CD1c-positive myeloid dendritic cell (primary cell): ENCODE data around the gene ALDH3B2.
"Not testable (repeated sequence)": the region's sequence is repeated elsewhere in the genome, so short reads cannot be mapped to it uniquely, and the experiment has no call there.

ENCODE experiments used
- DNase-seq: peaks from one replicate; pipeline ENCODE4 v3.0.0-alpha.2; 2016; ENCODE audit errors: extremely low spot score

The ALDH3B2 gene

DNA sequence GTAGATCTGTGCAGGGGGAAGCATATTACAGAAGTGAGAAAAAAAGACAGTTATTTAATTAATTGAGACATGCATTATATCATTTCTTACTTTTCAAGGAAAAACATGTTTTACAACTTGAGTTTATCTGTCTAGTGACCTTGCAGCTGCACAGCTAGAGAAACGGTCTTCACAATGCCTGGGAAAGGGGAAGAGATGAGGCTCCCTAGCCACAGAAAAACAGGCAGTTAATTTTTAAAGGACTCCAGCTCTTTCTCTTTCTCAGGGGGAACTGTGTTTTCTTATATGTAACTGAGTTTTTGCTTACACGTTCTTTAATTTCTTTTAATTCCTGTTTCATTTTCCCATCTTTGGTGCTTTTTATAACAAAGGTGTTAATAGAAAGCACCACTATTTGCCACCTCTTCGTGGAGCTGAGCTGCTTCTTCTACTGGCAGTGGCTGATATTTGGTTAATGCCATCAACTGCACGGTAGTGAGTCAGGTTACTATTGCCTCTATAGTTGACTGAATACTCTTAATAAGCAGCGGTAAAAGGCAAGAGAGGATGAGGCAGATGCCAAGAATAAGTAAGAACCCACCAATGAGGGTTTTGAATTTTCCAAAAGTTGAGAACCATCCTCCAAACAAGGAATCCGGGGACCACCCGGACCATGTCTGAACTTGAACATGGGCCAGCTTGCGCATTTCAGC lies 11.4 kb upstream of the ALDH3B2 start:
- DNase-seq: not testable (repeated sequence)

DNA sequence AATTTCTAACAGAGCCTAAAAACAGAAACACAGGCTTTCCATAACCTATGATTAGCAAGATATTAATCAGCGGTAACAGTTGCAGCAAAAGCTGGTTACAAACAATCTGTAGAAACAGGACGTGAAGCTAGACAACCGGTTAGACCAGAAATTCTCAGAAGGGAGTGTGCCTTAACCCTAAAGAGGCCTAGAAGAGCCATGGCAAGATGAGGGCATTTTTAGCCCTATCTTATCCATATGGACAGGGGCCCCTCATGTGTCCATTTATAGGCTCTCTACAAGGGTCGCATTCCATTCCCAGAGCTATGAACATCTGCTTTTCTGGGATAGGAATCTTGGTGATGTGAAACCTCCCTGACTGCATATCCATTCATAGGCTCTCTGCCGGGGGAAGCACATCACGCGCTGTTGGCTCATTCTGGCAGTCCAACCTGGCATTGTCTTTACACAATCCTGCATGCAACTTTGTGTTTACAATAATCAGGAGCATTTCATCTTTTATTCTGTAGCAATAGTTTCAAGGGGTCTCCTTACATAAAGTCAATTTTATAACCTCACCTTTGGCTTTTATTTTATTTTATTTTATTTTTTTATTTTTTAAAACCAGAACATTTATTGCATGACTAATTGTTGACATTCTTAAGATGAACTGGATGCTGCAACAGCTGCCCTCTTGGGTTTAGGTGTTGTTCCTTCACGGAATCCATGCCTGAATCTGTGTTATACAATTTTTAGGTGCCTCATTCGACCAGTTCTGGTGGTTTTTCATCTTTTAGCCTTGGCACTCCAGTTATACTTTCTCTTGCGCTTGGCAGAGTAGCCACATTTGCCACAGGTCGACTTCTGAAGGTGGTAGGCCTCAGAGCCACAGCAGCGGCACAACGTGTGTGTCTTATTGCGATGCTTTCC lies 8.0 kb upstream of the ALDH3B2 start:
- not testable (repeated sequence) for DNase-seq

DNA sequence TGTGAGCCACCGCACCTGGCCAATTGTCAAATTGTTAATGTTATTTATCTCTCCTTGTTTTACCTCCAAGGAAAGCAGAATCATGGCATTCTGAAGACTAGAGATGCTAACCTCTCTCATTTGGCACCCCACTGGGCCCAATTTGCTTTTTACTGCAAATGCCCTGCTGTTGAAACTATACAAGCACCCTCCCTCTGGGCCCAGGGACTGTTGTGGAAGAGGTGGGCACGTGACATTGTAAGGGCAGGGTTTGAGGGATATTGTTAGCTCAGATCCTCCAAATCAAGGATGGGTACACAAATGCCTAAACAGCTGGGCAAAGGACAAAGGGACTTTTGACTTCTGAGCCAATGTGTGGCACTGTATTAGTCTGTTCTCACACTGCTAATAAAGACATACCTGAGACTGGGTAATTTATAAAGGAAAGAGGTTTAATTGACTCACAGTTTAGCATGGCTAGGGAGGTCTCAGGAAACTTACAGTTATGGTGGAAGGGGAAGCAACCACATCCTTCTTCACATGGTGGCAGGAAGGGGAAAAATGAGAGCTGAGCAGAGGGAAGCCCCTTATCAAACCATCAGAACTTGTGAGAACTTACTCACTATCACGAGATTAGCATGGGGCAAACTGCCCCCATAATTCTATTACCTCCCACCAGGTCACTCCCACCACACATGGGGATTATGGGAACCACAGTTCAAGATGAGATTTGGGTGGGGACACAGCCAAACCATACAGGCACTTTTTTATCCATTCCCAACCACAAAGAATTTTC lies 6.5 kb upstream of the ALDH3B2 start:
- DNase-seq: no peak

DNA sequence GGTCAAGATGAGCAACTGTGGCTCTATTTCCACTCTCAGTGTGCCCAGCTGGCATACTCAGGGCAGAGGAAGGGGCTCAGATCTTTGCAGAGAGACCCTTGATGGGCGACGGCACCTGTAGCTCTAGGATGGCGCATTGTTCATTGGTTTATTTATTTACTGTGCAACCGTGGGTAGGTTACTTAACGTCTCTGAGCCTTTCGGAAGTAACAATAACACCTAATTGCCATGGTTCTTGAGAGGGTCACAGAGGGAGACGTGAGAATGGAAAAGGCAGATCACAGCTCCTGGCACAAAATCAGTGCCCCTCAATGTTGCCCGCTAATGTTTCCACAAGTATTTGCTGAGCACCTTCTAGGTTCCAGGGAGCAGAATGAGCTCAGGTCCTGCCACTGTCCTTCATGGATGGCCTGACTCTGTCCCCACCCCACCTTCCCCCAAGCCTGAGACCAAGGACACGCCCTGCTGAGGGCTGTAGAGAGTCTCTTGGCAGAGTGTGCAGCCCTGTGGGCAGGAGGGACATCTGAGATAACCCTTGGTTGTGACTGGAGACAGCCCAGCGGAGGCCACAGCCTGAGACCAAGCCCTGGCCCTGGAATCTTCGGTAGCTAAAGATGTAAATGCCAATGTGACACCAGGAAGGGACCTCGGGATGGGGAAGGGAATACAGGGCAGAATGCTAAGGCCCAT lies 780 bp upstream of the ALDH3B2 start:
- DNase-seq: no peak

DNA sequence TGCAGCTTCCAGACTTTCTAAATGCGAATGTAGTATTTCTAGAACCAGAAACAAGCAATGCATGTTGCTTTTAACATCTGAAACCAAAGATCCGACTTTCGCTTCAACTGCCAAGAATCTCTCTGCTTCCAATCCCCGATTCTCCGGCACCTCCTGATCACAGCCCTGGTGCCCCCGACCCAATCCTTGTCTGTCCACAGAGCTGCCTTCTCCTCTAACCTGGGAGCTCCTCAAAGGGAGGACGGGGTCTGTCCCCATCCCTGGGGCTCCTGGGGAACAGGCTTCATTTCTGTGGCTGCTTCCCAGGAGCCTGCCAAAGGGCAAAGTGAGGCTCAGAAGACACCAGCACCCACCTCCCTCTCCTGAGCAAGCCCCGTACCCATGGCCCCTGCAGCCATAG lies 521 bp downstream of the ALDH3B2 start:
- no peak for DNase-seq

DNA sequence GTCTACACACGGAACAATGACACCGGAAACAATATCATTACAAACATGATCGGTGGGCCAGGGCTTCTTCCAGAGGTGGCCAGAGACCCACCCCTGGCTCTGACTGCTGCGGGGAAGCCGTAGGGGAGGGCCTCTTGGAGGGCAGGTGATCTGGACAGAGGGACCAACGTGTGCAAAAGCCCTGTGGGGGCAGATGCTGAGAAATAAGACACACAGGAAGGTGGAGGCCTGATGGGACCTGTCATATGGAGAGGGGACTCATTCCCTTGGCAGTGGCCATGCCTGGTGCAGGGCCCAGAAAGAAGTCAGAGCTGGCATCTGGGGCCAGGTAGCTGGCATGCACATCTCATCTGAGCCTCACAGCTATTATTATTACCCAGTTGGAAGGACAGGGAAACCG lies 1.1 kb downstream of the ALDH3B2 start:
- DNase-seq: no peak

DNA sequence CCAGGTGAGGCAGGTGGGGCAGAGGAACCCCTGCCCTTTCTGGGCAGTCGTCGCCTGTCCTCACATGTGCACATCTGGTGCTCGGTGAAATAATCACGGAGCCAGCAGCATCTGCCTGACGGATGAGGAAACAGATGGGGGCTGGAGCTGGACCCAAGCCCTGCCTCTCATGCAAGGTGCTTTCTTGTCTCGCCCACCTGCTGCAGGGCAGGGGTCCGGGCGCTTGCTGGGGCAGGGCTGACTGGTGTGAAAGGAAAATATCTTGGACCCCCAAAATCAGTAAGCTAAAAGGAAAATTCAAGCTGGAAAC lies 3.3 kb downstream of the ALDH3B2 start:
- no peak for DNase-seq

DNA sequence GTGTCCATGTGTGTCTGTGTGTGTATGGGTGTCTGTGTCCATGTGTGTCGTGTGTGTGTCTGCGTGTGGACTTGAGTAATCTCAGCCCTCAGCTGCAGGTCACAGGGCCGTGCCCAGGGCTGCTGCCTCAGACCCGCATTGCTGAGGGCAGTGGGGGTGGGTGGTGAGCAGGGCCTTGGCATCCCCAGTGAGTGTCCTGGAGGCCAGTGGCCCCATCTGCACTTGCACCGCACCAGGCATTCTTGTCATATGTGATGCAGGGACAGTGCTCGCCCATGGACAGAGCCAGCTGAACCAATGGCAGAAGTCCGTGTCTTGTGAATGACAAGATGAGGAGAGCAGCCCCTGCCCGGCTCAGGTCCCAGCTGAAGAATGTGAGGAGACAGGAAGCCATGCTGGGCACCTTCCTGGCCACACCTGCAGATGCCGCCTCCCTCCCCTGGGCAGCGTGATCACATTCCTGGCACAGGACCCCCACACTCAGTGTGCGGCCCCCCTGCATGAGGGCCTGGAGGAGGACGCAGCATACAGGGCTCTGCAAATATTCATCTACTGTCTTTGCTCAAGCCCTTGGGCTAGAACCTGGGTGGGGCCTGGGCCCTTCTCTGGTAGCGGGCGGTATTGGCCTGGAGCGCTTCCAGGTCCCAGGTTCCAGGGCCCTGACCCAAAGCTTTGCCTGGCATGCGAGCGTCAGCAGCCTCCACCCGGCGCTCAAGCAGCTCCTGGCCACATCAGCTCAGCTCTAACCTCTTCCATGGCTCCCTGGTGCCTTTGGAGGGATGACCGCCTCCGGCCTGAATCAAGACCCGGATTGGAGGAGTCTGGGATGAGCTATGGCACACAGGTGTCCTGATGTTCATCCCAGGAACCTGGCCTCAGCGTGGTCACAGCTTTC lies 3.9 kb downstream of the ALDH3B2 start:
- DNase-seq: no peak

DNA sequence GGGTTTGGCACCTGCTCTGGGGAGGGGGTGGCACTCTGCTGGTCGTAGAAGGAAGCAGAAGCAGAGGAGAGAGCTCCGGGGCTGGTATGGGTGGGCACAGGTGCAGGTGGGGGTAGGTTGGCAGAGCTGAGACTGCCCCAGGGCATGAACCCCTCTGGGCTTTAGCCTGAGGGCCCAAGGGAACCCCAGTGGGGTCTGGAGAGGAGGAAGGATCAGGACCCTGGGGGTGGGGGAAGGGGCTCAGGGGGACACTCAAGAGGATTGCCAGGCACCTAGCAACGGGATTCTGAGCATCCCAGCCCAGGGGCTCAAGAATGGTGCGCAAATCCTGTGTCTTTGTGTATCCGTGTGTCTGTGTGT lies 6.3 kb downstream of the ALDH3B2 start:
- DNase-seq: no peak

DNA sequence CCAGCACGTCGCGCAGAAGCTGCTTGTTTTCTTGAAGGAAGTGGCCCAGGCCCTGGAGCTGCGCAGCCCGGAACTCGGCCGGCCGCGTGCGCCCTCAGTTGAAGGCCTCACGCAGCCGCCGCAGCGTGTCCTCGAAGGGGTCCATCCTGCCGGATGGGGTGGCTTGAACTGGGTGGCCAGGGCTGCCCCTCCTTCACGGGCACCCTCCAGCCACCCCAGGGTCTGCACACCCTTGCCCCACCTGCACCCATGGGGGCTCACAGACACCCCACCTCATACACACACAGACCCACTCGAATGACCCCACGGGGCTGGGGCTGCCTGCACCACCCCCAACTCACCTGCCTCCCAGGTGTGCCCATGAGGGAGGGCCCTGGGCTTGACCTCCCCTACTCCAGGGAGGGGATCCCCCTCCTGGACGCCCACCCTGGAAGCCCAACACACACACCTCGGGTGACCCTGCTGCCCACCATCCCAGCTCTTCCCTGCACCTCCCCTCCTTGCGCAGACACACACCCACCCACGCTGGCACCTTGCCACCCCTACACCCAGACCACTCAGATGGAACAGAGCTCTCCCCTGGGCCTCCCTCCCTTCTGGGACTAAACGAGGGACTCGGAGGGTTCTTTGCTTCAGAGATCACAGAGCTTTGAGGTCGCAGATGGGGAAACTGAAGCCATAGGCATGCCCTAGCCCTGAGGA lies 6.8 kb downstream of the ALDH3B2 start:
- no peak for DNase-seq

DNA sequence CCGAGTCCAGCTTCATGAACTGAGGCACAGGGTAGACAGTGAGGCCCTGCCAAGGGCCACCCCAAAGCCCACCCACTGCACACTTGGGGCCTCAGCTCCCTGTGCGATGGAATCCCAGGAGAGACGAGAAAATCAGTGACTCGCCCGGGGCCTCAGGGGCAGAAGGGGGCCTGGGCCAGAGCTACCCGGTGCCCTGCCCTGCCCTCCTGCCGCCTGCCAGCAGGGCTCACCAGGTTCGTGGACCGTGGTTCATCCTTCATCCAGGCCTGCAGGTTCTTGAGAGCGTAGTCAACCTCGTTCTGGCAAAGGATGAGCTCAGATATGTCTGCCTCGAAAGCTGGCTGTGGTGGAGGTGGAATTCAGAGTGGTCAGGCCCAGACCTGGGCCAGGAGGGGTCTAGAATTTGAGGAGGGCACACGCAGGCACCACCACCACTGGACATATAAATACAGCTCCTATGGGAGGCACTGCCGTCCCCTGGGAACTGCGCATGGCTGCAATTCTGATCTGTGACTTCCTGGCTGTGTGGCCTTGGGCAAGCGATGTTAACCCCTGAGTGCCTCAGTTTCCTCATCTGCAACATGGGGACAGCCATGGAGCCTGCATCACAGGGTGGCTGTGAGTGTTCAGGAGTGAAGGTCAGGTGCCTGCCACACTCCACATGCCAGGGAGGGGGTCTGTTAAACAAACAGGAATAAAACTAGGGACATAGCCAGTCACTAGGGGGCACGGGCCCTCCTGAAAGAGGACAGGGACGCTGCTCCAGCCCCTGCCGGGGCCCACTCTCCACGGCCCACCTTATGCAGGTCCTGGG lies 7.5 kb downstream of the ALDH3B2 start:
- no peak for DNase-seq

DNA sequence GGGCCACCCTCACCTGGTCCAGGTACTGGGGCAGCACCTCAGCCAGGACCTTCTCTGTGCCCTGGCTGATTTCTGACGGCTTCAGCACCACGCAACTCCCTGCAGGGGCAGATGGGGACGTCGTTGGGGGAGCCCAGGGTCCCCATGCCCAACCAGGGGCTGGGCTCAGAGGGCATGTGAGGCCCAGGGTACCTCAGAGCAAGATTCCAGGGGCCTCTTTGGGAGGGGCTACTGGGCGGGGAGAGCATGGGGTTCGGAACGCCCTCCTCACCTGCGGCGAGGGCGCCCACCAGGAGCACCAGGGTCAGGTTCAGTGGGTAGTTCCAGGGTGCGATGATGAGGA lies 8.1 kb downstream of the ALDH3B2 start:
- DNase-seq: no peak

DNA sequence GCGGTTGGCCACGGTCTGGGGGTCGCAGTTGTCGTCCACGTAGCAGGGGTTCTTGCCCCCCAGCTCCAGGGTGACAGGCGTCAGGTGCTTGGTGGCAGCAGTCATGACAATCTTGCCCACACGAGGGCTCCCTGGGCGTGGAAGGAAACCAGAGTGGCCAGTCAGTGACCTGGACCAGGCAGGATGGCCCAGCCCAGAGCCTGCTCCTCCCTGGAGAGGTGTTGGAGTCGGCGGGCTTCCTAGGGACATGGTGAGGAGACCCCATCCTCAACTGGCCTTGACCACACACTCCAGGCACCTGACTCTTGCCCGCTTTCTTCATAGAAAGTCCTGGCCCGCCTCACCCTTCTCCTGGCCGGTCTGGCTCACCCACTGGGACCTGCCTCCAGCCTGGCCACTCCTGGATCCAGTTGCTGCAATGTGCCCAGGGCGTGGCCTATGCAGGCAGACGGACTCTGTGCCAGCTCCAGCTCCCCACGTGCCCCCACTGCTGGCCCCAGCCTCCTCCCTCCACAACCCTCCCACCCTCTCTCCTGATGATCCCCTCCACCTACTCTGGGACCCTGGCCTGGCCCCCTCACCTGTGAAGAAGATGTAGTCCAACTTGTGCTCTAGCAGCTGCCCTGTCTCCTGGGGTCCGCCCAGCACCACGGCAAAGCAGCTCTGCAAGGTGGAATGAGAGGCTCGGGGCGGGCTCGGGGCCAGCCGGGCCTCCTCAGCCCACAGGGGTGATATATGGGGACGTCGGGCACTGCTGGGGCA lies 8.7 kb downstream of the ALDH3B2 start:
- no peak for DNase-seq

DNA sequence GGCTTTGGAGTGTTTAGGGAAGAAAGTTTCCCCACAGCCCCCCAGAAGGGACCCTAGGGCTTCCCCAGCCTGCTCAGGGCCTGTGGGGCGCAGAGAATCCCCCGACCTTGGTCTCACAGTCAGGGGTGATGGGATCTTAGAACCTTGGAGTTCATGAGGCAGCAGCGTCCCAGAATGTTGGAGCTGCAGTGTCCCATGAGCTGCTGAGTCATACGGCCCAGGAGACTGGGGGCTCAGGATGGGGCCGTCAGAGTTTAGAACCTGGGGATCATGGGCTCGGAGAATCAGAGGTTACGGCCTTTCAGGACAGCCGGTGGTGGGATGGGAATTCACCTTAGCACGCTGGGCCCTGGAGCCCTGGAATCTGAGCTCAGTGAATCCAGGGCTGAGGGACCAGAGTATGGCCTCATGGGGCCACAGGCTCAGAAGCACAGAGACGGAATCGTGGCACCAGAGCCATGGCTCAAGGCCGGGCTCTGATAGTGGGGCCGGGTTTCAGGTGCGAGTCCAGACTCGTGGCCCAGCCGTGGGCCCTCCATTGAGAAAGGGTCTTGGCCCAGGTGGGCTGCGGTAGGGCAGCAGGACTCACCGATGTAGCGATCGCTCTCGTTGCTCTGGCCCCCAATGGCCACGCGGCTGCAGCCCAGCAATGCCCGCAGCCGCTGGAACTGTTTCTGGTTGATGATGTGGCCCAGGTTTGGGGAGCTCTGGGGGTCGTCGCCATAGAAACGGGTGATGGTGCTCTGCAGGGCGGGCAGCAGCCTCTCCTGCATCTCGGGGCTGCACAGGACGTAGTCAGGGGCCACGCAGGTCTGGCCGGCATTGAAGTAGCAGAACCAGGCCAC lies 9.5 kb downstream of the ALDH3B2 start:
- no peak for DNase-seq

DNA sequence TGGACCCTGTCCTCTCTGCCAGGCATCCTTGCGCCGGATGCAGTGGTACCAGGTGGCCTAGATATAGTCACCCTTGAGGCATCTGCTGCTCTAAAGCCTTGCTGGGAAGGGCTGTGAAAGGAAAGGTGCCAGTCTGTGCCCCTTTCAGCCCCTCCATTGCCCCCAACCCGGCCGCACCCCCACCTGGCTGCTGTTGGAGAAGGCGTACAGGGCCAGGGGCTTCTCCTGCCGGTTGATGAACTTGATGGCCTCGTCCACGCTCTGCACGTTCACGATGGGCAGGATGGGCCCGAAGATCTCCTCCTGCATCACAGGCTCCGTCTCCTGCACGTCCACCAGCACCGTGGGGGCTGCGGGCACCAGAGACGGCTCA lies 10.2 kb downstream of the ALDH3B2 start:
- DNase-seq: no peak

DNA sequence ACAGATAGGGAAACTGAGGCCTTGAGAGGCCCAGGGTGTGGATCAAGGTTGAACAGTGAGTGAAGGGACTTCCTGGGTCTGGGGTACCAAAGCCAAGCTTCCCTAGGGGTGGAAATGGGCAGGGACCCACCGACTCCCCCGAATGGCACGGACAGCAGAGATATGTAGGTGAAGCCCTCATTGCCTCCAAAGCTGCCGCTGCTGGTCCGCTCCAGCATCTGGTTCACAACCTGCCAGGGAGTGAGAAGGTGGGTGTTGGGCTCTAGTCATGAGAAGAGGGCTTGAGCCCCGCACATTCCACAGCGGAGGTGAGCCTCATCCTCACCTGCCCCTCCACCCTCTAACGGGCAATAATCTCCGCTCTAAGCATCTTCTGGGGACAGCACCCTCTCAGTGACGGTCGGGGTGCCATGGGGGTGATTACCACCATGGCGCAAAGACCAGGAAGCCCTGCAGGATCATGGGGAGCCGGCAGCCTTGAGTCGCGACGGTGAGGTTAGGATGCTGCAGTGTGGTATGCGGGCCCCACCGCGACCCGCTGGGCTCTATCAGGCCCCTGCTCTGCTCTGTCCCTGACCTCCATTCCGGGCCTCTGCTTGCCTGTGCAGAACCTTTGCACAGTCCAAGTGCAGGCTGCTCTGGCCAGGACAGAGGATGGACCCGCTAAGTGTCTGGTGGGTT lies 10.8 kb downstream of the ALDH3B2 start:
- DNase-seq: no peak

DNA sequence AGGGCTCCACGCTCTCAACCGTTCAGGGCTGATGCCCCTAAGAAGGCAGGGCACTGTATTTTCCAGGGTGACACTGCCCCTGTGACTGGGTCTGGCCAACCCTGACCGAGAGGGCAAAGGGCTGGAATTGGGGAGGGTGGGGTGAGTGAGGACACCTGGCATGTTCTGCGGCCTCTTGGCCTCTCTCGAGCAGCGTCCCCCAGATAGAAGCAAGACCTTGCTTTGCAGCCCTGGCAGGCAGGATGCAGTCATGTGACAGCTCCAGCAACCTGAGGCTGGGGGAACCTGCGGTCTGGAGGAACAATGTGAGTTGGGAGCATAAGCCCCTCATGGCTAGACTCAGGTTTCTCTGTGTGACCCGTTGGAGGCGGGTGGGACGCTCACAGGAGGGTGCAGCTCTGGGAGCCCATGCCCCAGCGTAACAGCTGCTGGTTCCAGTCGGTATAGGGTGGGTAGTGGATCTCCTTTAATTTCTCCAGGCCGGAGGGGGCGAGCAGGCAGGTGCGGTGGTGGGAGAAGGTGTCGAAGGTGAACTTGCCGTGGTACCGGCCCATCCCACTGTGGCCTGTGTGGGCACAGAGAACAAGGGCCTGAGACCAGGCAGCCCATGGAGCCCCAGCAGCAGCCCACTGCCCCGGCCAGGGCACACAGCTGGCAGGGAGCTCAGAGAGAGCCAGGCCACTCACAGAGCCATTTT lies 11.4 kb downstream of the ALDH3B2 start:
- no peak for DNase-seq
